Lower leg skin (tissue), 3 donors: ENCODE data around the gene HOMER2.
"Not testable (repeated sequence)": the region's sequence is repeated elsewhere in the genome, so short reads cannot be mapped to it uniquely, and the experiment has no call there.

Experiments used
- POLR2A ChIP-seq, 2 donors: fragments of 450-650 bp; IDR thresholded peaks; one replicate each; pipeline ENCODE4 v1.6.1; 2016 to 2017; ENCODE audit warnings: antibody characterized with exemption in 2 of 2, mild to moderate bottlenecking in 1 of 2, moderate library complexity in 1 of 2
- TF ChIP-seq, protein P1 (sequence below), 3 donors: fragments of 450-650 bp; IDR thresholded peaks; one replicate each; pipeline ENCODE4 v1.5.1; 2016; ENCODE audit warnings: antibody characterized with exemption in 3 of 3, mild to moderate bottlenecking in 3 of 3, moderate library complexity in 2 of 3

DNA sequence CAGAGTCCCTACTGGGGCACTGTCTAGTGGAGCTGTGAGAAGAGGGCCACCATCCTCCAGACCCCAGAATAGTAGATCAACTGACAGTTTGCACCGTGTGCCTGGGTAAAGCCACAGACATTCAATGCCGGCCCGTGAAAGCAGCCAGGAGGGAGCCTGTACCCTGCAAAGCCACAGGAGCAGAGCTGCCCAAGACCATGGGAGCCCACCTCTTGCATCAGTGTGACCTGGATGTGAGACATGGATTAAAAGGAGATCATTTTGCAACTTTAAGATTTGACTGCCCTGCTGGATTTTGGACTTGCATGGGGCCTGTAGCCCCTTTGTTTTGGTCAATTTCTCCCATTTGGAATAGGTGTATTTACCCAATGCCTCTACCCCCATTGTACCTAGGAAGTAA is 86.5 kb downstream of the HOMER2 start:
- TF ChIP-seq, protein P1, sequence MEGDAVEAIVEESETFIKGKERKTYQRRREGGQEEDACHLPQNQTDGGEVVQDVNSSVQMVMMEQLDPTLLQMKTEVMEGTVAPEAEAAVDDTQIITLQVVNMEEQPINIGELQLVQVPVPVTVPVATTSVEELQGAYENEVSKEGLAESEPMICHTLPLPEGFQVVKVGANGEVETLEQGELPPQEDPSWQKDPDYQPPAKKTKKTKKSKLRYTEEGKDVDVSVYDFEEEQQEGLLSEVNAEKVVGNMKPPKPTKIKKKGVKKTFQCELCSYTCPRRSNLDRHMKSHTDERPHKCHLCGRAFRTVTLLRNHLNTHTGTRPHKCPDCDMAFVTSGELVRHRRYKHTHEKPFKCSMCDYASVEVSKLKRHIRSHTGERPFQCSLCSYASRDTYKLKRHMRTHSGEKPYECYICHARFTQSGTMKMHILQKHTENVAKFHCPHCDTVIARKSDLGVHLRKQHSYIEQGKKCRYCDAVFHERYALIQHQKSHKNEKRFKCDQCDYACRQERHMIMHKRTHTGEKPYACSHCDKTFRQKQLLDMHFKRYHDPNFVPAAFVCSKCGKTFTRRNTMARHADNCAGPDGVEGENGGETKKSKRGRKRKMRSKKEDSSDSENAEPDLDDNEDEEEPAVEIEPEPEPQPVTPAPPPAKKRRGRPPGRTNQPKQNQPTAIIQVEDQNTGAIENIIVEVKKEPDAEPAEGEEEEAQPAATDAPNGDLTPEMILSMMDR (IDR thresholded peaks at IDR 0.05), result not testable (repeated sequence)
- not testable (repeated sequence) for TF ChIP-seq POLR2A (IDR thresholded peaks at IDR 0.05)
